ENCODE results near the gene CENPS. TPM values are rescaled to one million over a fixed set of nuclear protein-coding genes. Genes with fewer than 3 reads are reported as not detected.
"Not testable (repeated sequence)": the region's sequence is repeated elsewhere in the genome, so short reads cannot be mapped to it uniquely, and the experiment has no call there.

The CENPS gene
- polyA plus RNA-seq, 4 donors: 11.3 to 28.3 (median 26.6) TPM

DNA sequence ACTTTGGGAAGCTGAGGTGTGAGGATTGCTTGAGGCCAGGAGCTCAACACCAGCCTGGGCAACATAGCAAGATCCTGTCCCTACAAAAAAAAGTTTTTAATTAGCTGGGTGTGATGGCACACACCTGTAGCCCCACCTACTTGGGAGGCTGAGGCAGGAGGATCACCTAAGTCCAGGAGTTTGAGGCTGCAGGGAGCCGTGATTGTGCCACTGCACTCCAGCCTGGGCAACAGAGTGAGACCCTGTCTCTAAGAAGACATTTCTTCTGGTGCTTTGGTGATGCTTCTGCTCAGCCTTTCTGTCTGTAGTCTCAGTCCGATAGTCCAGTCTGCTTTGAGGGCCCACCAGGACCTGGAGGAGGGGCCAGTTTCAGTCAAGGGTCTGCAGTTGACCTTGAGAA is 23.0 kb upstream of the CENPS start:
- H3K4me1 ChIP-seq (ENCODE audit: control insufficient read depth in 3 of 3, insufficient read depth in 2 of 3, low read depth in 1 of 3, low read length in 2 of 3): no peaks in the 10 kb centered on the region
- no peaks in the 10 kb centered on the region for H3K27me3 ChIP-seq (ENCODE audit: control insufficient read depth in 3 of 3, insufficient read depth in 3 of 3, low read length in 3 of 3)
- H3K36me3 ChIP-seq (ENCODE audit: control insufficient read depth in 3 of 3, insufficient read depth in 2 of 3, low read depth in 1 of 3, low read length in 3 of 3): peaks cover 22 to 76% (median 38%) of the 10 kb centered on the region in 3 donors
- H3K9me3 ChIP-seq (ENCODE audit: control insufficient read depth in 2 of 2, insufficient read depth in 1 of 2, low read depth in 1 of 2, low read length in 1 of 2): no peaks in the 10 kb centered on the region
- DNase-seq (no peak), FAIRE-seq (no peak)
- no peak overlapping the region for H3K4me3 ChIP-seq (ENCODE audit: low read depth in 1 of 3, low read length in 3 of 3)
- 93 to 96% (median 95%) methylated on average over 2 of the region's 2 CpGs for WGBS, 3 donors
- no peak overlapping the region for H3K27ac ChIP-seq (ENCODE audit: low read depth in 1 of 3, low read length in 2 of 3)

DNA sequence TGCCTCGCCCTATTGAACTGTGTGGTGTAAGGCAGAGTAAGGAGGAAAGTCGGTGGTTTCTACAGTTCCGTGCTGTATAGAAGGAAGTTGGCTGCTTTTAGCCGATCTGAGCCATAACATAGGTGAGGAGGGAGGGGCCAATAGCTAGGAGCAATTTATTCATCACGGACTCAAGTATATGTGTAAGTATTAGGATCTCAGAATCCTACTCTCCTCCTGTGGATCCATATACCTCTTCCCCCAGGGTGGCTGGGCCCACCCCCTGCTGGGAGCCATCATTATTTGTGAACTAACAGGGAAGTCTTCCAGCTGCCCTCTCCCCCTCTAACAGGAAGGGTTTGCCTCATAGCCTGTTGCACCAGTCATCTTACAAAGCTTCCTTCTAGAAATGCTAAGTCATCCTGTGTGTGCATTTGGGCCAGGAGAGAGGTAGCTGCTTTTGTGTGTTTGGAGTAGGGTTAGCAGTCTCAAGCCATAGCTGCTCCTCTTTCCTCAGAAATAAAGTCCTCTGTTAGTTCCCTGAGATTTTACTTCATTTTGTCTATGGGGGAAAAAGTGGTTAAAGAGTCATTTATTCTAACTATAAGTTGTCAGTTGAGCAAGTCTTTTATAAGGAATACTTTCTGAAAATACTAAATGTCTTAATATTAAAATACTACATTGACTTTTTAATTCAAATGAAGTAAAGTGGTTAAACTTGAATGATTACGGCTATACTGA is 14.9 kb upstream of the CENPS start:
- Histone ChIP-seq H3K4me3 (ENCODE audit: low read depth in 1 of 3, low read length in 3 of 3) (no peak overlapping the region), H3K4me1 (ENCODE audit: control insufficient read depth in 3 of 3, insufficient read depth in 2 of 3, low read depth in 1 of 3, low read length in 2 of 3) (peaks cover 0 to 4% (median 0%) of the 10 kb centered on the region in 3 donors), H3K27me3 (ENCODE audit: control insufficient read depth in 3 of 3, insufficient read depth in 3 of 3, low read length in 3 of 3) (no peaks in the 10 kb centered on the region), H3K36me3 (ENCODE audit: control insufficient read depth in 3 of 3, insufficient read depth in 2 of 3, low read depth in 1 of 3, low read length in 3 of 3) (peaks cover 34 to 66% (median 43%) of the 10 kb centered on the region in 3 donors), H3K27ac (ENCODE audit: low read depth in 1 of 3, low read length in 2 of 3) (peak overlapping the region in 2 of 3 donors; percentile 25 to 51), H3K9me3 (ENCODE audit: control insufficient read depth in 2 of 2, insufficient read depth in 1 of 2, low read depth in 1 of 2, low read length in 1 of 2) (no peaks in the 10 kb centered on the region)
- no peak for FAIRE-seq
- DNase-seq: peak in 1 of 2 donors; percentile 58
- WGBS, 3 donors: 56 to 66% (median 58%) methylated on average over 6 of the region's 6 CpGs

DNA sequence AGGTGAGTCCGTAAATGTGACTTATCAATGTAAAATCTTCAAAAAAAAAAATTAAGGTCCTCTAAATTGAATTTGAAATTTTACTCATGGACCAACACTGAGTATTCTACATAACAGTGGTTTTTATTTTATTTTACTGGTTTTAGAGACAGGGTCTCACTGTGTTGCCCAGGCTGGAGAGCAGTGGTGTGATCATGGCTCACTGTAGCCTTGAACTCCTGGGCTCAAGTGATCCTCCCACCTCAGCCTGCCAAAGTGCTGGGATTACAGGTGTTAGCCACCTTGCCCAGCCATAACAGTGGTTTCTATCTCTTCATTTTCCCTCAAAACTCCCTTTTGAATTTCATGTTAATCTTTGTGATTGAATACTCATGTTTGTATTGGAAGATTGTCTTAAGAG is 14.3 kb upstream of the CENPS start:
- not testable (repeated sequence) for FAIRE-seq

DNA sequence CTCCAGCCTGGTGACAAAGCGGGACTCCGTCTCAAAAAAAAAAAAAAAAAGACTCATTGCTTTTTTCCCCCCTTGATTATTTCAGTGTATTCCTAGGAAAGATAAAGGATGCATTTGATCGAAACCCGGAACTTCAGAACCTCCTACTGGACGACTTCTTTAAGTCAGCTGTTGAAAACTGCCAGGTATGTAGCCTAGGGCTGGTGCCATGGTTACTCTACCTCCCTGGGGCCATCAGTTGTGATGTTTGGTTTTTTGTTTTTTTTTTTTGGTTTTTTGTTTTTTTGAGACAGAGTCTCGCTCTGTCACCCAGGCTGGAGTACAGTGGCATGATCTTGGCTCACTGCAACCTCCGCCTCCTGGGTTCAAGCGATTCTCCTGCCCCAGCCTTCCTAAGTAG is 11.5 kb upstream of the CENPS start:
- H3K4me3 ChIP-seq (ENCODE audit: low read depth in 1 of 3, low read length in 3 of 3); H3K27me3 ChIP-seq (ENCODE audit: control insufficient read depth in 3 of 3, insufficient read depth in 3 of 3, low read length in 3 of 3); DNase-seq; FAIRE-seq; H3K9me3 ChIP-seq (ENCODE audit: control insufficient read depth in 2 of 2, insufficient read depth in 1 of 2, low read depth in 1 of 2, low read length in 1 of 2); H3K27ac ChIP-seq (ENCODE audit: low read depth in 1 of 3, low read length in 2 of 3); H3K4me1 ChIP-seq (ENCODE audit: control insufficient read depth in 3 of 3, insufficient read depth in 2 of 3, low read depth in 1 of 3, low read length in 2 of 3): not testable (repeated sequence)
- WGBS, 3 donors: 96 to 97% (median 97%) methylated on average over 8 of the region's 8 CpGs
- H3K36me3 ChIP-seq (ENCODE audit: control insufficient read depth in 3 of 3, insufficient read depth in 2 of 3, low read depth in 1 of 3, low read length in 3 of 3): peaks cover 27 to 66% (median 28%) of the 10 kb centered on the region in 3 donors

More for the DNA sequence above, 14.3 kb upstream of the CENPS start:
- not testable (repeated sequence) for H3K27ac ChIP-seq (ENCODE audit: low read depth in 1 of 3, low read length in 2 of 3); H3K27me3 ChIP-seq (ENCODE audit: control insufficient read depth in 3 of 3, insufficient read depth in 3 of 3, low read length in 3 of 3); H3K9me3 ChIP-seq (ENCODE audit: control insufficient read depth in 2 of 2, insufficient read depth in 1 of 2, low read depth in 1 of 2, low read length in 1 of 2); DNase-seq; H3K4me3 ChIP-seq (ENCODE audit: low read depth in 1 of 3, low read length in 3 of 3); H3K4me1 ChIP-seq (ENCODE audit: control insufficient read depth in 3 of 3, insufficient read depth in 2 of 3, low read depth in 1 of 3, low read length in 2 of 3)
- H3K36me3 ChIP-seq (ENCODE audit: control insufficient read depth in 3 of 3, insufficient read depth in 2 of 3, low read depth in 1 of 3, low read length in 3 of 3): peaks cover 32 to 69% (median 43%) of the 10 kb centered on the region in 3 donors
- 92 to 98% (median 93%) methylated on average over 1 of the region's 1 CpG for WGBS, 3 donors

DNA sequence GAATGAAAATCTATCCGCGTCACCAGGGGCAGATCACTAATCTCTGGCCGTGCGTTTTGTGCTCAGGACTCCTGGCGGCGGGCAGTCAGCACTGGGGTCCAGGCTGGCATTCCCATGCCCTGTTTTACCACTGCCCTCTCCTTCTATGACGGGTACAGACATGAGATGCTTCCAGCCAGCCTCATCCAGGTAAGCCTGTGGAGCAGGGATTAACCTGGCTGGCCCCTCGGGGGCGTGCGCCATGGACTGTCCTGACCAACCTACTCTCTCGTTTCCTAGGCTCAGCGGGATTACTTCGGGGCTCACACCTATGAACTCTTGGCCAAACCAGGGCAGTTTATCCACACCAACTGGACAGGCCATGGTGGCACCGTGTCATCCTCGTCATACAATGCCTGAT is 10.9 kb upstream of the CENPS start:
- H3K27me3 ChIP-seq (ENCODE audit: control insufficient read depth in 3 of 3, insufficient read depth in 3 of 3, low read length in 3 of 3): no peaks in the 10 kb centered on the region
- DNase-seq (no peak), FAIRE-seq (no peak)
- peaks cover 0 to 13% (median 0%) of the 10 kb centered on the region in 3 donors for H3K4me1 ChIP-seq (ENCODE audit: control insufficient read depth in 3 of 3, insufficient read depth in 2 of 3, low read depth in 1 of 3, low read length in 2 of 3)
- H3K27ac ChIP-seq (ENCODE audit: low read depth in 1 of 3, low read length in 2 of 3): peak overlapping the region in 1 of 3 donors; percentile 49
- H3K36me3 ChIP-seq (ENCODE audit: control insufficient read depth in 3 of 3, insufficient read depth in 2 of 3, low read depth in 1 of 3, low read length in 3 of 3): peaks cover 26 to 62% (median 27%) of the 10 kb centered on the region in 3 donors
- 89 to 95% (median 93%) methylated on average over 15 of the region's 15 CpGs for WGBS, 3 donors
- no peaks in the 10 kb centered on the region for H3K9me3 ChIP-seq (ENCODE audit: control insufficient read depth in 2 of 2, insufficient read depth in 1 of 2, low read depth in 1 of 2, low read length in 1 of 2)
- H3K4me3 ChIP-seq (ENCODE audit: low read depth in 1 of 3, low read length in 3 of 3): no peak overlapping the region

DNA sequence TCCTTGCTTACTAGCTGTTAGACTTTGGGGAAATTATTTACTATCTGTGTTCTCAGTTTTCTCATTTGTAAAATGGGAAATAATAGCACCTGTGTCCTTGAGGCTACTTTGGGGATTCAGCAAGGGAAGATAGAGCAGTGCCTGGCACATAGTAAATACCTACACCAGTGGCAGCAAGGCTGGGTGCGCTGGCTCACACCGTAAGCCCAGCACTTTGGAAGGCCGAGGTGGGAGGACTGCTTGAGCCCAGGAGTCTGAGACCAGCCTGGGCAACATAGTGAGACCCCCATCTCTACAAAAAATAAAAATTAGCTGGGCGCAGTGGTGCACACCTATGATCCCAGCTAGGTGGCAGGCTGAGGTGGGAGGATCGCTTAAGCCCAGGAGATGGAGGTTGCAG is 8.6 kb upstream of the CENPS start:
- H3K27ac ChIP-seq (ENCODE audit: low read depth in 1 of 3, low read length in 2 of 3): no peak overlapping the region
- peaks cover 19 to 45% (median 21%) of the 10 kb centered on the region in 3 donors for H3K36me3 ChIP-seq (ENCODE audit: control insufficient read depth in 3 of 3, insufficient read depth in 2 of 3, low read depth in 1 of 3, low read length in 3 of 3)
- FAIRE-seq: no peak
- H3K9me3 ChIP-seq (ENCODE audit: control insufficient read depth in 2 of 2, insufficient read depth in 1 of 2, low read depth in 1 of 2, low read length in 1 of 2): no peaks in the 10 kb centered on the region
- 97 to 98% (median 98%) methylated on average over 5 of the region's 5 CpGs for WGBS, 3 donors
- no peak overlapping the region for H3K4me3 ChIP-seq (ENCODE audit: low read depth in 1 of 3, low read length in 3 of 3)
- no peak for DNase-seq
- no peaks in the 10 kb centered on the region for H3K27me3 ChIP-seq (ENCODE audit: control insufficient read depth in 3 of 3, insufficient read depth in 3 of 3, low read length in 3 of 3)
- peaks cover 0 to 10% (median 0%) of the 10 kb centered on the region in 3 donors for H3K4me1 ChIP-seq (ENCODE audit: control insufficient read depth in 3 of 3, insufficient read depth in 2 of 3, low read depth in 1 of 3, low read length in 2 of 3)

DNA sequence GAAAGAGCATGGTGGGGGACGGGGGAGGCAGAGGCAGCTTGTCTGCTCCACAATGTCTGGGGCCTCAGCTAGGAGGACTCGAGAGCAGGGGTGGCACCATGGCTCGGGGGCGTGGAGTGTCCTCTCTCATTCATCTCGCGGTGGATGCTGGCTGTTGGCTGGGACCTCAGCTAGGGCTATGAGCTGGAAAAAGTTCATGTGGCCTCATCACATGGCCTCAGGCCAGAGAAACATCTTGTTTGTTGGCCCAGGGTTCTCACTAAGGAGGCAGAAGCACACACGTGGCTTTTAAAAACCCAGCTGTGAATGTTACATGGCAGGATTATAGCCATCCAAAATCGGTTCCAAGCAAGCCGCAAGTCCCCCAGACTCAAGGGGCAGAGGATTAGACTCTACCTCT is 6.2 kb upstream of the CENPS start:
- no peak for DNase-seq

DNA sequence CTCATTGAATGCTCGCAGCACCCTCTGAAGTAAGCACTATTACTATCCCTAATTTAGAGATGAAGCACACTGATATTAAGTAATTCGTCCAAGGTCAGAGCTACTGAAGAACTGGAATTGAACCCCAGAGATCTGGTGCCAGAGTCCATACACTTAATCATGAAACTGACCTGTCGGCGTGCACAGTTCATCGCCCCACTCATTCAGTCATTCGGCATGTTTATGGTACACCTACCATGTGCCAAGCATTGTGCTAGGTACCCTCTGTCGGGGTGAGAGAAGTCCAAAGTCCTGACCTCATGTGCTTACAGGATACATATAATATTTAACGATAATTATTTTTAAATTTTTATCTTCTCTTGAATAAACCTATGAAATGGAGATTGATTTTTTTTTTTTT is 5.6 kb upstream of the CENPS start:
- Histone ChIP-seq H3K27me3 (ENCODE audit: control insufficient read depth in 3 of 3, insufficient read depth in 3 of 3, low read length in 3 of 3) (no peaks in the 10 kb centered on the region), H3K27ac (ENCODE audit: low read depth in 1 of 3, low read length in 2 of 3) (peak overlapping the region in 1 of 3 donors; percentile 50), H3K36me3 (ENCODE audit: control insufficient read depth in 3 of 3, insufficient read depth in 2 of 3, low read depth in 1 of 3, low read length in 3 of 3) (peaks cover 5 to 19% (median 5%) of the 10 kb centered on the region in 3 donors), H3K4me3 (ENCODE audit: low read depth in 1 of 3, low read length in 3 of 3) (no peak overlapping the region), H3K4me1 (ENCODE audit: control insufficient read depth in 3 of 3, insufficient read depth in 2 of 3, low read depth in 1 of 3, low read length in 2 of 3) (peaks cover 0 to 10% (median 8%) of the 10 kb centered on the region in 3 donors), H3K9me3 (ENCODE audit: control insufficient read depth in 2 of 2, insufficient read depth in 1 of 2, low read depth in 1 of 2, low read length in 1 of 2) (no peaks in the 10 kb centered on the region)
- 22 to 61% (median 45%) methylated on average over 8 of the region's 8 CpGs for WGBS, 3 donors
- DNase-seq (peak; percentile 21 to 93), FAIRE-seq (no peak)

More for the DNA sequence above, 6.2 kb upstream of the CENPS start:
- Histone ChIP-seq H3K36me3 (ENCODE audit: control insufficient read depth in 3 of 3, insufficient read depth in 2 of 3, low read depth in 1 of 3, low read length in 3 of 3) (peaks cover 11 to 25% (median 11%) of the 10 kb centered on the region in 3 donors), H3K27ac (ENCODE audit: low read depth in 1 of 3, low read length in 2 of 3) (peak overlapping the region in 1 of 3 donors; percentile 50), H3K4me3 (ENCODE audit: low read depth in 1 of 3, low read length in 3 of 3) (no peak overlapping the region), H3K27me3 (ENCODE audit: control insufficient read depth in 3 of 3, insufficient read depth in 3 of 3, low read length in 3 of 3) (no peaks in the 10 kb centered on the region), H3K4me1 (ENCODE audit: control insufficient read depth in 3 of 3, insufficient read depth in 2 of 3, low read depth in 1 of 3, low read length in 2 of 3) (peaks cover 0 to 10% (median 6%) of the 10 kb centered on the region in 3 donors), H3K9me3 (ENCODE audit: control insufficient read depth in 2 of 2, insufficient read depth in 1 of 2, low read depth in 1 of 2, low read length in 1 of 2) (no peaks in the 10 kb centered on the region)
- WGBS, 3 donors: 59 to 78% (median 66%) methylated on average over 9 of the region's 9 CpGs
- FAIRE-seq: no peak

Measured in small intestine (tissue), 7 donors.